NCI-H345 (cell line): ENCODE results near the gene CLIC5.

Experiments used
- DNase-seq: peaks from one replicate; lab custom pipeline; 2025; lab: John Stamatoyannopoulos, UW

The CLIC5 gene

DNA sequence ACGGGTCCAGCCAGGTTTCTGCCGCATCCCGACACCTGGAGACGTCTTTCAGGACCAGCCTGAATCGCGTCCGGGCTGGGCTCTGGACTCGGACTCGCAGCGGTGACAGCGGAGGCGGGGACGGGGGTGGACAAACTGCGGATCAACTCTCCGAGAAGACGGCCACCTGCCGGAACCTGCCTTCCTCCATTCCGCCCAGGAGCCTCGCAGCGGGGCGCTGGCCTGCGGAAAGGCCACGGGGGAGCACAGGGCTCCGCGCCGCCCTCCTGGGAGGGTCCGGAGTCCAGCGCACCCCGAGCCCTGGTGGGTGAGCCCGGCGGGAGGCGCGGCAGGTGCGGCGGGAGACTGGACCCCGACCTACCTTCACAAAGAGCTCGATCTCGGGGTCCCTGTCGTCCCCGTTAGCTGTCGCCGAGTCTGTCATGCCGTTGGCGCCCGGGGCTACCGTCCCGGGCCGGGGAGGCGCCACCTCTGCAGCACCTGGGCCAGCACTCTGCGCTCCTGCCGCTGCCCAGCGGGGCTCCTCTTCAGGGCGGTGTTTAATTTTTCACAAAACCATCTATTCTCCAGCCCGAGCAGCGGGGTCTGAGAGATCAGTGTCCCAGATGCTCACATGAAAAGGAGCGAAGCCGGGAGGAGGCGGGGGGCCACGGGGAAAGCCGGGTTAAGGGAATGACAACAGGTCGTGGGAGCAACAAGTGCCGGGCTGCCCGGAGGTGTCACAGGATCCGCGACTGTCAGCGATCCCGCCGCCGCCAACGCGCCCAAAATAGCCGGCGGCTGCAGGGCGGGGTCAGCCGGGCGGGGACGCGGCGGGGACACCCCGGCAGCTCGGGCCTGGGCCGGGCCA lies at the start of gene CLIC5:
Gene CLIC5, minus strand, starts transcription at position 742 of the 850 bp plus-strand sequence. Its CDS starts 318 bp downstream, at position 424.
- DNase-seq: peak; percentile 29

GRCh38 chr6:46062991-46063390 lies 47.3 kb upstream of the CLIC5 start:
- no peak for DNase-seq

DNA sequence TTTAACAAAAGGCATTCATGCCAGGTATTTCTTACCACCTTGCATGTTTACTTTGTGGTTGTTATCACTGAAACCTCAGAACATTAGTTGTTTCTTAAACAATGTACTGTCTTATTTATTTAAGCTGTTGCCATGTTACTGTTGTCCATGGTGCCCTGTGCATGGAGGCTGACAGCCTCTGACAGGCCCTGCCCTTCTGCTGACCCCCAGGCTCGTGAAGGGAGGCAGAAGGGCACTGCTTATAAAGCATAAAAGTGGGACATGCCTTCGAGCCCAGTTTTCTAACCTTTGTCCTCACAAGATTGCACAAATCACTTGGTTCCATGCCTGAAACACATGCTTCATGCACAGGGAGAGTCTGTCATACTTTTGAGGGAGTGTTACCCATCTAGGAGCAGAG lies 46.7 kb upstream of the CLIC5 start:
- no peak for DNase-seq

DNA sequence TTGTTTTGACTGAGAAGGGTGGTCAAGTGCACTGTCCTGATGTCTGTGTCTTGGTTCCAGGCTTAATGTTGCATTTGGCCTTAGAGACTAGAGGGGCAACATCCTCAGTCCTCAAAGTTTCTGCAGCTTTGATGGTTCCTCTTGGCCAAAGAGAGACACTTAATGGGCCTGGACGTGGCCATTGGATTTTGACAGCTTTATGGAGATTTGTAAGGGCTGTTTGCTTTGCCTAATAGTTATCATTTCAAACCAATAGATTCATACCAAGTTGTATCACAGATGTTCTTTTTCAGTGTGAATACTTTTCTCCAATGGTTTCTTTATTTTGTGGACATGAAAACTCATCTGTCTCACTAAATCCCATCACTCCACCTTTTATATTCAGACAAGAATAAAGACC lies 45.8 kb upstream of the CLIC5 start:
- DNase-seq: no peak

DNA sequence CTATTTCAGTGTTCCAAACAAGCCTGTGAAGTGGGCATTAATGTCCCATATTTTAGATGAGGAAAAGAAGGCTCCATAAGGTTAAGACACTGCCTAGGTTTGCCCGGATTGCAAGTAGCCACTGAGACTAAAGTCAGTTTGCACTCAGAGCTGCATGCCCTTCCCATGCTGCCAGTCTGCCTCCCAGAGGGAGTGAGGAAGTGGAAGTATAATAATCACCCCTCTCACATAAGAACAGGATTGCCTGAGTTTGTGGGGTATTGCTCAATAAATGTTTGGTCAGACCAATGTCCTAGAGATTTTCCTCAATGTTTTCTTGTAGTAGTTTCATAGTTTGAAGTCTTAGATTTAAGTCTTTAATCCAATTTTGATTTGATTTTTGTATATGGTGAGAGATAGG lies 43.9 kb upstream of the CLIC5 start:
- DNase-seq: no peak

DNA sequence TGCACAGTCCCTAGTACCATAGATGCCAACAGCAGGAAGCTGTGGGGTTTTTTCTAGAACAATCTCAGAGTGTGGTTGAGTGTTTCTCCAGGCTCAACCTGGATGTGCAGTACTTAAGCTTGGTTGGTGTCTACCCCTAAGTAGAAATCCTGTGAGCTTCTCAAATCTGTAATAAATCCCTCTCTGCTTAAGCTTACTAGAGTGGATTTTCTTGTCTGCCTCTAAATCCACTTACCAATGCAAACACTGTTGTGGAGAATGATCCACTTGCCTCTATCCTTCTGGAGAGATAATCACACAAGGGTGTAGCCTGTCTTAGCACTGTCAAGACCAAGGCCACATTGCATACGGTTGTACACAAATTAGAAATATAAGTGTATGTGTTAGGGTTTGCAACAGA lies 43.3 kb upstream of the CLIC5 start:
- no peak for DNase-seq

GRCh38 chr6:46057792-46058191 lies 42.1 kb upstream of the CLIC5 start:
- no peak for DNase-seq

GRCh38 chr6:46056906-46057529 lies 41.4 kb upstream of the CLIC5 start:
- no peak for DNase-seq

- no peak for DNase-seq
Observed at GRCh38 chr6:46054516-46054915, 38.9 kb upstream of the CLIC5 start.

GRCh38 chr6:46053039-46053933 lies 37.6 kb upstream of the CLIC5 start:
- DNase-seq: no peak

DNA sequence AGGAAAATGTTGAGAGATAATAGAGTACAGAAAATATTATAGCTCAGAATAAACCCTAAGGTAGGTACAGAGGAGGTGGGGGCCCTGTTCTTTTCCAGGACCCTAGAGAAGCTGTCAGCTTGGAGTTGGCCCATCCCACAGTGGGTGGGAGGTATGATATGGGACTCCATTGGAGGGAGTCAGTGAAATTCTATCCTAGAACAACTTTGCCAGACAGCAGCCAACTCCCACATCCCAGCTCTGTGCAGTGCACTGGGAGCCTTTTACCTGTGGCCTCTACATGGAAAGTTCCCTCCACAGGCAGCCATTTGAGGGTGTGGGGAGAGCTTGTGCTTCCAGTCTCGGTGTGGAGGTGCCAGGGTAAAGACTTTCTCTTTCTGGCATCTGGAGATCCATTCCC lies 36.8 kb upstream of the CLIC5 start:
- DNase-seq: no peak

DNA sequence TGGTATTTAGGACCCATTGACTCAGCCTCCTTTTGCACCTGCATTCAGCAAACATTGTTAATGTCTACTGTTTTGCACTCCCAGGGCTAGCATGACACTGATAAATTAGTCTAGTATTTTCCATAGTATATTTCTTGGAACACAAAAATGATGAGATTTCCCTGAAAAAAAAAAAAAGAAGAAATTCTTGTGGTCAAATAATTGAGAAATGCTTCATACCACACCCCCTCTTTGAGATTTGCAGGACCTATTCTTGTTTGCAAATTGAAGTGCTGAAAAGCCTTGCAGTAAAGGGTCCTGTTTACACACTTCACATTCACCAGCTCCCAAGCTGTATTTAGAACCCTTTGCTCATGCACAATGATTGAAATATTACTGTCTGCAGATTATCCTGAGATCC lies 36.3 kb upstream of the CLIC5 start:
- peak; percentile 9 for DNase-seq

GRCh38 chr6:46050845-46051405 lies 35.3 kb upstream of the CLIC5 start:
- no peak for DNase-seq

GRCh38 chr6:46048646-46049297 lies 33.1 kb upstream of the CLIC5 start:
- no peak for DNase-seq

GRCh38 chr6:46046558-46047174 lies 31.0 kb upstream of the CLIC5 start:
- DNase-seq: no peak

- no peak for DNase-seq
Observed at GRCh38 chr6:46044881-46045617, 29.4 kb upstream of the CLIC5 start.

DNA sequence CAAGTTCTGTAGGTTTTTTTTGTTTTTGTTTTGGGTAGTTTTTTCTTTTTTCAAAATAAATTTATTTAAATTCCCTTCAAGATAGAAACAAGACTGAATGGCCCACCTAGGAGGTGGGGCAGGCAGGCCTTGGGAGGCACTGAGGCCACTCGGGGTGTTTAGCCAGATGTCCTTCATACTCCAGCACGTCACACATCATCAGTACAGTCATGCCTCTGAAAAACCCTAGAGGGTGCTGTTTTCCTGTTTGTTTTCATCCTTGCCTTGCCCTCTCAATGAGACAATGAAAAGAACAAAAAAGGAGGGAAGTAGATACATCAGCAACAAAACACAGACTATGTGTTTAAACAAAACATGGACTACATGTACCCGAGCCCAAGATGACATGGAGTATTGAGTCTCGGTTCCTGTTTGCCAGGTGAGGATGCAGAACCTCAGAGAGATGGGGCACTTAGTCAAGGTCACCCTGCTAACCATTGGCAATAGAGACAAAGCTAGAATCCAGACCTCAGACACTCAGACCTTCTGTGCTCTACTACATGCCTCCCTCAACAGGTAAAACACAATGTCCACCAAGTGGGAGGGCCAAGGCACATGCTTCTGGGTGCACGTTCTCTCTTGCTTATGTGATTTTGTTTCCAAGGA lies 26.8 kb upstream of the CLIC5 start:
- DNase-seq: peak; percentile 30

DNA sequence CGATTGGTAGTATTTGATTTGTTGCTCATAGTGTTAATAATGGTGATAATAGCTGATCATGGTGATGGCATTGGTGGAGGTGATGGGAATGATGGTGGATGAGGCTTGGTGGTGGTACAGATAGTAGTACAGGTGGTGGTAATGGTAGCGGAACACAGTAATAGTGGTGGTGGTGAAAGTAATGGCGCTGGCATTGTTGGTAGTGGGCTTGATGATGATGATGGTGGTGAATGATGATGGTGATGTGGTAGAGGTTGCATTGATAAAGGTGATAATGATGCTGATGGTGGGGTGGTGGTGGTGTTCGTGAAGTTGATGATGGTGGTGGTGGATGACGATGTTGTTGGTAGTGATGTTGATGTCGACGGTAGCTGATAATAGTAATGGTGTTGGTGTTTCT lies 24.6 kb upstream of the CLIC5 start:
- DNase-seq: no peak

DNA sequence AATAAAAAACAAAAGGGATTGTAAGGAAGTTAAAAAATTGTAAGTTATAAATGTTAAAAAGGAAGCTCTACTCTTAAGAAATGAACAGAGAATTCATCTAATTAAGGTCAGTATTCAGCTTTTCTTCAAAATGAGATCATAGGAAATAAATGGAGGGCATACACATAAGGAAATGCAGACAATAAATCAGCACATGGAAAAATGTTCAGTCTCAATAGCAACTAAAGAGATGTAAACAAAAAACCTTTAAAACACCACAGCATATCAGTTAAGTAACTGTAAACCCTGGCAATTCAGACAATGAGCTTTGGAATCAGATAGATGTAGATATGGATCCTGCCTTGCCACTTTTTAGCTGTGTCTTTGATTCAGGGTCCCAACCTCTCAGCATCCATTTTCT lies 24.0 kb upstream of the CLIC5 start:
- no peak for DNase-seq

GRCh38 chr6:46036911-46037310 lies 21.3 kb upstream of the CLIC5 start:
- no peak for DNase-seq
